Measurements from ENCODE around the gene DHX34. TPM values are rescaled to one million over a fixed set of nuclear protein-coding genes. Genes with fewer than 3 reads are reported as not detected.

Gene DHX34
- total and polyA plus RNA-seq, 11 donors: 3.7 to 13.3 (median 6.7) TPM

GRCh38 chr19:47323872-47324271 is 25.2 kb upstream of the DHX34 start:
- Histone ChIP-seq H3K27ac (peak overlapping the region in 6 of 12 donors; percentile 23 to 91 (median 66)), H3K27me3 (peaks cover 0 to 25% (median 0%) of the 10 kb centered on the region in 9 donors), H3K36me3 (peaks cover 0 to 14% (median 0%) of the 10 kb centered on the region in 9 donors), H3K4me3 (peak overlapping the region in 5 of 12 donors; percentile 10 to 38 (median 19)), H3K9me3 (no peaks in the 10 kb centered on the region), H3K4me1 (peaks cover 0 to 17% (median 0%) of the 10 kb centered on the region in 12 donors)
- DNase-seq (peak in 1 of 5 donors; percentile 27), ATAC-seq (peak in 3 of 4 donors; percentile 56 to 66 (median 62))
- intact Hi-C loops (cut with DNase I): no loop called here
- 76 to 78% (median 78%) methylated on average over 12 of the region's 12 CpGs for WGBS, 4 donors
- no peak for TF ChIP-seq CTCF (IDR thresholded peaks at IDR 0.05)
- TF ChIP-seq POLR2A (IDR thresholded peaks at IDR 0.05): no peak

- peak overlapping the region in 6 of 12 donors; percentile 19 to 91 (median 66) for H3K27ac ChIP-seq
- H3K4me1 ChIP-seq: peaks cover 0 to 21% (median 0%) of the 10 kb centered on the region in 12 donors
- peak overlapping the region in 4 of 12 donors; percentile 12 to 38 (median 22) for H3K4me3 ChIP-seq
- peaks cover 0 to 22% (median 0%) of the 10 kb centered on the region in 9 donors for H3K27me3 ChIP-seq
- ATAC-seq: peak; percentile 63 to 90 (median 84)
- no peaks in the 10 kb centered on the region for H3K9me3 ChIP-seq
- intact Hi-C loops (cut with DNase I): no loop called here
- peaks cover 0 to 14% (median 0%) of the 10 kb centered on the region in 9 donors for H3K36me3 ChIP-seq
- DNase-seq: peak in 4 of 5 donors; percentile 44 to 66 (median 55)
- TF ChIP-seq POLR2A (IDR thresholded peaks at IDR 0.05) (no peak), CTCF (IDR thresholded peaks at IDR 0.05) (no peak)
- 39 to 49% (median 41%) methylated on average over 9 of the region's 9 CpGs for WGBS, 4 donors
Measured at GRCh38 chr19:47324502-47324901, 24.6 kb upstream of the DHX34 start.

- ATAC-seq (peak; percentile 65 to 86 (median 73)), DNase-seq (no peak)
- intact Hi-C loops (cut with DNase I): no loop called here
- peak overlapping the region in 6 of 12 donors; percentile 8 to 35 (median 32) for H3K4me3 ChIP-seq
- TF ChIP-seq CTCF (IDR thresholded peaks at IDR 0.05) (no peak), POLR2A (IDR thresholded peaks at IDR 0.05) (no peak)
- H3K4me1 ChIP-seq: peaks cover 0 to 32% (median 0%) of the 10 kb centered on the region in 12 donors
- H3K36me3 ChIP-seq: no peaks in the 10 kb centered on the region
- WGBS, 4 donors: 35 to 50% (median 46%) methylated on average over 9 of the region's 9 CpGs
- peak overlapping the region in 11 of 12 donors; percentile 26 to 93 (median 60) for H3K27ac ChIP-seq
- H3K27me3 ChIP-seq: peaks cover 0 to 4% (median 0%) of the 10 kb centered on the region in 9 donors
- no peaks in the 10 kb centered on the region for H3K9me3 ChIP-seq
Measured at GRCh38 chr19:47330466-47330869, 18.6 kb upstream of the DHX34 start.

- Histone ChIP-seq H3K27me3 (peaks cover 0 to 4% (median 0%) of the 10 kb centered on the region in 9 donors), H3K27ac (peak overlapping the region in 5 of 12 donors; percentile 37 to 93 (median 72)), H3K9me3 (no peaks in the 10 kb centered on the region), H3K4me1 (peaks cover 0 to 40% (median 0%) of the 10 kb centered on the region in 12 donors), H3K4me3 (no peak overlapping the region), H3K36me3 (no peaks in the 10 kb centered on the region)
- no peak for DNase-seq
- TF ChIP-seq CTCF (IDR thresholded peaks at IDR 0.05): no peak
- TF ChIP-seq POLR2A (IDR thresholded peaks at IDR 0.05): no peak
- ATAC-seq: no peak
- intact Hi-C loops (cut with DNase I): no loop called here
- WGBS, 4 donors: 88 to 91% (median 90%) methylated on average over 6 of the region's 6 CpGs
Measured at GRCh38 chr19:47331490-47331889, 17.6 kb upstream of the DHX34 start.

All from heart left ventricle (tissue), 16 donors.